Adrenal gland (tissue), 12 donors: Measurements from ENCODE around the gene ZNF492. TPM values are rescaled to one million over a fixed set of nuclear protein-coding genes. Genes with fewer than 3 reads are reported as not detected.

Experiments used
- polyA plus RNA-seq, 3 donors: library from polyadenylated mRNA; stranded (reverse); fragments of 200-250 nt in 2 of 3; fragments of 350-450 nt in 1 of 3; fragmentation: Illumina TruSeq in 1 of 3; extraction: RNeasy Lipid Tissue Mini Kit (QIAGEN cat#74804) in 1 of 3; gene quantifications; one replicate each; pipeline ENCODE4 v1.2.3, GENCODE V29; 2013 to 2014
- small RNA-seq, 2 donors: library from RNA; depleted of rRNA; stranded (forward); fragments of <200 nt; gene quantifications; one replicate each; pipeline ENCODE3, GENCODE V24; 2016
- total RNA-seq, 9 donors: library from RNA; depleted of rRNA in 4 of 9; stranded (reverse); fragments of >200 nt in 4 of 9; fragments of 120-200 nt in 1 of 9; fragmentation: NEBNext Ultra II Directional in 1 of 9; extraction: Animal tissue kit (Norgen Biotek cat#: 25700) in 1 of 9; gene quantifications; one replicate each; pipeline versions ENCODE4 v1.1.0 to v1.2.4, GENCODE V29; 2013 to 2023
- donor health status: healthy with polysubstance abuse.
- donor health status: Bipolar disorder and iron deficiency.
- donor health status: DM: yes; HTN: yes; CAD: no.
- donor health status: DM: no; HTN: no; CAD: no.
- donor health status: DM: no; HTN: no; CAD: no.
- donor health status: DM: yes; HTN: yes; CAD: no.

Gene ZNF492
- total and polyA plus RNA-seq, 12 donors, result under 0.01 to 0.94 (median 0.13) TPM; not detected in 4

Small RNA genes lying within 50 kb of the gene (small RNA-seq; reads per million reads assigned to genes)
- gene AC011467.2, result 0 reads per million in 2 donors

Other genes starting within 250 kb of the ZNF492 start
- gene ZNF98, start 212.0 kb upstream of the ZNF492 start, total RNA-seq, result 1 to 10 TPM in 1 of 9 donors, under 1 TPM in 4, not detected in 4; 0.35 to 4.3 (median 0.92) TPM
- under 1 TPM in 1 of 3 donors, not detected in 2; 0.37 TPM for gene ZNF98, start 212.0 kb upstream of the ZNF492 start, polyA plus RNA-seq
- under 1 TPM in 4 of 9 donors, not detected in 5; 0.07 to 0.17 (median 0.13) TPM for gene ZNF99, start 149.8 kb downstream of the ZNF492 start, total RNA-seq
- under 1 TPM; under 0.01 to 0.04 (median 0.03) TPM for gene ZNF99, start 149.8 kb downstream of the ZNF492 start, polyA plus RNA-seq
- not detected for gene ZNF723, start 198.0 kb downstream of the ZNF492 start, total RNA-seq
- gene ZNF723, start 198.0 kb downstream of the ZNF492 start, polyA plus RNA-seq, result not detected